SH-SY5Y (cell line): ENCODE data around the gene AMER1.

Experiments
- GATA2 ChIP-seq: IDR thresholded peaks from 2 replicates; pipeline ENCODE4 v1.6.1; 2011; ENCODE audit warnings: mild to moderate bottlenecking, low read depth, low read length
- GATA3 ChIP-seq: IDR thresholded peaks from 2 replicates; pipeline ENCODE4 v1.6.1; 2011; ENCODE audit warnings: low read depth, mild to moderate bottlenecking, low read length, moderate library complexity

AMER1 gene

DNA sequence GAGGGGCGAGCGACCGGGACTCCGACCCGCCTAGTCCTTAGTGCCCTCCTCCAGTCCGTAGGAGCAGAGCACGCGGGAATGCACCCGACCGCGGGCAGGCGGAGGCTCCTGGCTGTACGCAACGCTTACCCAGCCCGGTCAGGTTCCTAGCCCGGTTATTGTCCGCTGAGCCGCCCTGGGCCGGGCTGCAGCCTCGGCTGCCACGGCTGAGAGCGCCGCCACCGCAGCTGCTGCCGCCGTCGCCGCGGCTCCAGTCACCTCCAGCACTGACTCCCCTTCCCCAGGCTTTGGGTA lies at the start of gene AMER1:
AMER1 (minus strand) TSS at position 268 of the 294 bp plus-strand sequence. CDS start 12,422 bp downstream, outside the sequence.
- TF ChIP-seq GATA3 = no peak
- TF ChIP-seq GATA2 = no peak

DNA sequence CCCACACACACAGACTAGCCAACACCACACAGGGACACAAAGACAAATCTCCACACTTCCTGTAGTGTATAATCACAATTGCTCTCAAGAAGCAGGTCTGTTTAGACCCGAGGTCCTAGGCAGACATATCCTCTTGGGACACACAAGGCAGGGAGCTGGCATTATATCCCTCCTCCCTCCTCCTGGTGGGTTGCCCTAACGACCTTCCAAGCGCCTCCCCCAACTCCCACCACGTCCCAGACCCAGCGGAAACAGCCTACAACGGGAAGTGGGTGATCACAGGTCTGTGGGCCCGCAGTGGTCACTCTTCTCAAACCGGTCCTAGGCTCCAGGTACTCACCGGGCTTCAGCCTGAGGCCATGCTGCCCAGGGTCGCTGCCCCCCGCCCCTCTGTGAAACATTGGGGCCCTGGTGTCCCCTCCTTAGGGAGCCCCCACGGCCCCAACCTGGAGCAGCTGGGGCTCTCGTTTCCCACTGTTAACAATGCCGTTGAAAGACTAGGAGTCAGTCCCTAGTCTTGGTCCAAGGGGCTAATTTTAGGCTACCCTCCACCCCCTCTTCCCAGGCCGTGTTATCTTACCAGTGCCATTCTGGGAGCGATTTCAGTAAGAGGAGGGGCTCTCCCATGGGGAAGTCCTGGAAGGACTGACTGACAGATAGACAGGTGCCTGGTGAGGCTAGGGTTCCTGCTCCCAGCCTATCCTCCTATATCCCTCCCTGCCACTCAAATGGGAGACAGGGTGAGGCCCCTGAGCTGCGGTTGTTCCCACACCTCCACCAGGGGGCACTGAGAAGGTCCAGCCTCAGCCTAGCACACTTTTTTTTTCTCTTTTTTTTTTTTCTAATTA lies 24.8 kb upstream of the AMER1 start, which contains the start of gene ASB12:
ASB12 (minus strand) TSS at position 485 of the 848 bp plus-strand sequence. CDS start 4,957 bp downstream, outside the sequence.
- TF ChIP-seq GATA2 = no peak
- TF ChIP-seq GATA3 = no peak

DNA sequence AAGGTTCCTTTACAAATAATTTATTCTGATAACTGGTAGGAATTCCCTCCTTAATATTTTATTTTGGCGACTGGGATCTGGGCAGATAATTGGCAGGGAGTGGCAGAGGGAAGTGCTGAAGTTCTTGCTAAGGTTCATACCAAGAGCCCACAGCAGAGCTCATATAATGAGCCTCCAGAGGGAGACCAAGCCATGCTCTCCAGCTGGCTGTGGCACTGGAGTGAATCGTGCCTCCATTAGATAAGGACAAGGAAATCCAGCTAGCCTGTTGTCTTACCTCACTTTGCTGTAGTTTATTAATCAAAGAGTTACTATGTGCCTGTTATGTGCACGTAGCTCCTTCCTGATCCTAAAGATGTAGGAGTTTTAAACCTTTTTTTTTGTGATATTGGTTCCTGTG lies 23.6 kb upstream of the AMER1 start:
- TF ChIP-seq GATA3 = no peak
- no peak for TF ChIP-seq GATA2

DNA sequence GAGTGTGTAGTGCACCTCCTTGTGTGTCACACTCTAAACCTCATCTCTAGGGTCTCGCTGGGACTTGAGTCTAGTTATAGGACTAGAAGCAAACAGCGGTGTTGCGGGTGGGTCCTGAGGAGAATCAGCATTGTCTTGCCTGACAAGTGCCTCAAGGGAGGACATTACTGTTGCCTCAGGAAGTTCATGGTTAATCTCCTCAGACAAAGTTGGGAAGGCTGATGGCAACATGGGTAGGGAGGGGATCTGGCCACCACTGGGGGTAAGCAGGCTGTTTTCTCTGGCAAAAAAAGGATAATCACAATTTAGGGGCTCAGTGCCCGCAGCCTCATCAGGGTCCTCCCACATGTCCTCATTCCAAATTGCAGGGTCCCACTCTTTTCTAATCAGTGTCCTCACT lies 12.5 kb upstream of the AMER1 start:
- TF ChIP-seq GATA3 (no peak), GATA2 (no peak)

DNA sequence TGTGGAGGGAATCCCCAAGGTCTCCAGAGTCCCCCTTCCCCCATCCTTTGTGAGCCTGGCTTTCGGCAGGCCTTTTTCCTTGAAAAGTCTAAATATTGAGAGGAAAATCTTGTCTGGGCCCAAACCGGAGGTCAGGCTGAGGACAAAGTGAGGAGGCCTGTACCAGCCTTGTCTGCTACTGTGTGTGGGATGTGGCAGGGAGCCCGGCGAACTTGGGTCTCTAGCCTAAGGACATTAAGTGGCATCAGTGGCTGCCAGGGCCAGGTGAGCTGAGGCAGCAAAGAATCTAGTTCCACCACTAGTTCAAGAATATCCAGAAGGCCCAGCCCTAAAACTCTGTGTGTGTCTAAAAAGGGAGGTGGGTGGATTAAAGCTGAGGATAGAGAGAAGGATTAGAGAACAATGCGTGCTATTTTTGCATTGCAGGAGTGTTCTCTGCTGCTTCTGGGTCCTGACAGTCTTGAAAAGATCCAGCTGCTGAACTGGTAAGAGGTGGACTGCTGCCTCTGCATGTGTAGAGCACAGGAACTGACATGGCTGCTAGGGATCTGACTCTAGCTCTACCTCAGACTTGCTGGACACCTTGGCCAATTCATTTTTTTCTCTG lies 1.2 kb upstream of the AMER1 start:
- no peak for TF ChIP-seq GATA3
- TF ChIP-seq GATA2 = no peak

DNA sequence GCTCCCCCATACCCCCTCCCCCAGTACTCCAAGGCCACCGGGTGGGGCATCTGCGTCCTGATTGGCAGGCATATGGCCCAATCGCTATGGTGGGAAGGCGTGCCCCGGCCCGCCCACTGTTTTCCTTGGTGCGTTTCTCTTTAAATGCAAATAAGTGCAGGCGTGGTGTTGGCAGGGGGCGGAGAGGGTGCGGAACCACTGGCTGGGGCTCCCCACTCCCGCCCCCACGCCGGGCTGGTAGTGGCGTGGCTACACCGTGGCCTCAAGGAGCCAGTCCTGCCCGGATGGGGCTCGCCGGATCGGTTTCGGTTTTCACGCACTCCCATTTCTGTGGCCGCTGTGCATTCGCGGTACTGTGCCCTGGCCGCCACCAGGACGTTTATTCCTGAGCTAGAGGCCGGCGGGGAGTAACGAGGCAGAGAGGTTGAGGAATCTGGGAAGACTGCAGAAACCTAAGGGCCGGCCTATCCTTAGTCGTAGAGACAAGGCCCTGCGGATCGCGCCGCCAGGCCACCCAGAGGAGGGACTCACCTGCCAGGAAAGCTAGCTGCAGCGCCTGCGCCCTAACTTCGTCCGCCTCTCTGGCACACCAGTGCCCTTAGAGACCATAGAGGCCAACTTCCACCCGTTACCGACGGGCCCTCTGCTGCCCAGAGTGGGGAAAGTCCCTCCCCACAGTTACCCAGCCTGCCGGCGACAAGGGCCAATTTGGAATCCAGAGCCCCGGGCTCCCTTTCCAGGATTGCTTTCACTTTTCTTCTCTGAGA lies 410 bp upstream of the AMER1 start:
- TF ChIP-seq GATA3 (no peak), GATA2 (no peak)

DNA sequence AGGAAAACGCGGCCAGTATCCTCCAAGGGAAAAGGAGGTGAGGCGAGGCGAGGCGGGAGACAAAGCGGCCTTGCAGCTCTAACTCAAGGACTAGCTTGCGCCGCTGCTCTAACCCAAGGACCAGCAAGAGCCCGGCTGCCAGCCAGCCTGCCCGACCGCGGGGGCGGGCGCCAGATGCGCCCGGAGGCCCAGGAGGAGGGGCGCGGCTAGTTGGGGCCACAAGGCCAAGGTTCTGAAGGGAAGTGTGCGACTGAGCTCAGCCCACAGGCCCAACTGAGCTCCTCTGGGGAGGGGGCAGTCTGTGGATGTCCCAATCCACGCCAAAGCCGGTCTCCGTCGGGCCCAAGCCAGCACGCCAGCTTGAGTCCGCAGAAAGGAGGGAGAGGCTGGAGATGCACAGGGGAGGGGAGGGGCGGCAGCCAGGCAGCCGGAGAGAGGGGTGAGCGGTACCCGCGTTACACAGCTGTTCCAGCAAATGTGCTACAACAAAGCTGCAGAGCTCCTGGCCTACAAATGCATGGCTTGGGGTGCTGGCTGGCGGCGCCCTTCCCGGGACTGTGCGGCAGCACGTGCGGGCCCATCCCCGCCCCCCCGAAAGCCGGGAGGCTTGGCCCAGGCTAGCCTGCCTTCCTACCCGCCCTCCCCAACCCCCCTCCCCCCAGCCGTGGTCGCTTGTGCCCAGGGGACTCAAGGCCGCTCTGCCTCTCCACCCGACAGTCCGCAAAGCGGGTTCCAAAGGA lies 637 bp downstream of the AMER1 start:
- TF ChIP-seq GATA2 = no peak
- no peak for TF ChIP-seq GATA3

DNA sequence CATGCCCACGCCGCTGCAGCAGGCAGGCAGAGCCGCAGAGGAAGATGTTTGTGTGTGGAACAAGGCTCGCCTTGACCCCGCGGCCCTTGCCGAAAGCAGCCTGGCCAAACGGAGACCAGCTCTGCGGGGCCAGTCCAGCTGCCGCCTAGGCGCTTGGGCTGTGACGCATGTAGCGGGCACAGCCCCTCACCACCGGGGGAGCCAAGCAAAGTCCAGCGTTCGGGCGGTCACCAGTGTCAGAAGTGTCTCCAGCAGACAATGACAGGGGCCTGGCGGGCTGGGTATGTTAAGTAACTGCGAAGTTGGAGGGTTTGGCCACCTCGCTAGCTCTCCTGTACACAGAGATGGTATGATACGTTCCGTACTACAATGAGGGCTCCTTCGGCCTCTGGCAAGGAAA lies 1.3 kb downstream of the AMER1 start:
- TF ChIP-seq GATA3 (no peak), GATA2 (no peak)

DNA sequence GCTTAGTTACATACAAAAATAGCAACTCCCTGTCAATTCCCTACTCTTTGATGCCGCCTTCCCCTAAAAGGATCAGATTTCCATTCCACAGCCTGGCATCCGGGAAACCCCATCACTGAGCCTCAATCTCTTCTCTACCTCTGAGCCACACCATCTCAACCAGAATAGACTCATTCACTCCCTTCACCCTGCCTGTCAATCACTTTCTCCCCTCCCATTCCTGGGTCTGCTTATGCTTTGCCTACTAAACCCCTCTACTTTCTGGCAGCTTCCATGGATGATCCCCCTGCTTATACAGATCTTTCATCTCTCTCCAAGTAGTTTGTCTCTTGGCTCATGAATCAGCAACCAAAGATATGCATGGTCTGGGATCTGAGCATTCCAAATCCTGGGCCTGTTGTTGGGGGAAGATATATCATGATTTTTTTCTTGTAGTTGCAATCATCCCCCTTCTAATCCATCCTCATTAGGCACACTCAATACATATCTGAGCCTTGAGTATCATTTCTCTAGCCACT lies 2.6 kb downstream of the AMER1 start:
- no peak for TF ChIP-seq GATA3
- TF ChIP-seq GATA2 = no peak

DNA sequence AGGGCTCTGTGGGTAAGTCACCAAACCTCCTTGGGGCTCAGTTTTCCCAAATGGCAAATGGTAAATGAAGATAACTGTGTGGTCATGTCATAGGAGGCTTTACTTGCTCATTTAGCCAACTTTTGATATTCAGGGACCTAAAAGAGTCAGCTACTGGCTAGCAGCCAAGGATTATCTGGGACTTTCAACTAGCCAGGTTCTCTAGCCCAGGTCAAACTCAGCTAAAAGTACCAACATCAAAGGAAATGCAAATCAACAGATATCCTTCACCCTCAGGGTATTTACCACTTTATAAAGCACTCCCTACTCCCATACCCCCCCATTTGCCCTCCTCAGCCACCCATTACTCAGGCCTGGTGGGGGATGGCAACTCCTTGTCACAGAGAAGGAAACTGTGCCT lies 7.5 kb downstream of the AMER1 start:
- TF ChIP-seq GATA2 = no peak
- no peak for TF ChIP-seq GATA3

DNA sequence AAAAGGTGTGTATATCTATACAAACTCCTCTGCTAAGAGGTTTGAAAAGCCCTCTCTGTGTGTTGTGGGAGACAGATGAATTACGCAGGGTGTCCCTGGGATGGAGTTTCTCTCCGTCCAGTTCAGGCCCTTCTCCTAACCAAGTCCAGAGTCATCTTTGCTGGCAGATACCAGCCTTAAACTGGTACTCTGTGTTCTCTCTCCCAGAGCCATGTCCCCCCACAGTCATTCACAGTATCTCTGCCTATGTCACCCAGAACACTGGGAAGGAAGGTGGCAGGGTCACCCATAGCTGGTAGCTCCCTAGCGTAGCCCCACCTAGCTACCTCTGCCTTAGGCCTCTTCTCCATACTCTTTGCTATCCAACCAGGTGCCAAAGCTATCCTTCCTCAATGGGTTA lies 8.9 kb downstream of the AMER1 start:
- no peak for TF ChIP-seq GATA2
- no peak for TF ChIP-seq GATA3

DNA sequence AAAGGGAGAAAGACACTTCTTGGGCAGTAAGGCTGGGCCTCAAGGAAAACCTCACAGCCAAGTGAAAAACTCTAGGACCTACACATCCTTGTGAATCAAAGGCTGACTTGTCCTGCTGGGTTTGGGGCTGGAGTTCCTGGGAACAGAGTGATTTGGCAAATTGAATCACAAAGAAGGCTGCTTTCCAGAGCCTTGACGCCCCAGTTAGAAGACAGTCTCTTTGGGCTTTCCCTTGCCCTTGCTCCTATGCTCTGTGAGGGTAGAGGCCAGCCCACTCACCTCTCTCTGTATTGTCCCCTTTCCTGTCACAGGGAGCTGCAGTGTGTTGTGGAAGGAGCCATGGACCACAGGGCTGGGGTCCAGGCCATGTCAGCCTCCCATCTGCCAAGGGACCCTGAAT lies 9.6 kb downstream of the AMER1 start:
- TF ChIP-seq GATA2 (no peak), GATA3 (no peak)

DNA sequence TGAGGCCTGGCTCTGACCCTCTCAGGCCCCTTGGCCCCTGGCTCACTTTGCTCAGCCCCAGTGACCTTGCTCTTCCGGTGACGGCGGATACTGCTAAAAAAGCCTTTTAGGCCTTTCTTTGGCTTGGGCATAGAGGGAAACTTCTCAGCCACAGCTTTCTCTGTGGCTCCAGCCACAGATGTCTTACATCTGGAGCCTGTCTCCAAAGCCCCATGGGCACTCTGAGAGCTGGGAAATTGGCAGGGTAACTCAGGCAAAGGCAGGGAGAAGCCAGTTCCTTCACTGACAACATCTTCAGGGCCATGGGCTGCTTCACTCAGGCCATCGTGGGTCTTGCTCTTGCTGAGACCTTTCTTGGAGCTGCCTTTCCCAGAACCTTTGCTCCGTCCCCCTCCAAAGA lies 12.8 kb downstream of the AMER1 start:
- TF ChIP-seq GATA2 (no peak), GATA3 (no peak)

DNA sequence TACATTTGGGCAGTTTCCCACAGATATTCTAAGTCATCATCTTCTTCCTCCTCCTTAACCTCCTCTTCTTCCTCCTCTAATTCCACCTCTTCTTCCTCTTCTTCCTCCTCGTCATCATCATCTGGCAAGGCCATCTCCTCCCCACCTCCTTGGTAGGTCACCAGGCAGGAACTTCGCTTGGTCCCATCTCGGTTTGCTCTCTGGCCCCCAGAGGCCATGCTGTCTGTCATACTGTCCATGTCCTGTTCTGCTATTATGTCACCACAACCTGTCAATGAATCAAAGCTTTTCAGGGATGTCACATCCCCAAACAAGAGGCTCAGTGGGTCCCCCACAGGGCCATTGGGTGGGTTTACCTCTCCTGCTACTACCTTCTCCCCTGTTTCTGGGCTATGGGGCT lies 13.5 kb downstream of the AMER1 start:
- TF ChIP-seq GATA3 = no peak
- TF ChIP-seq GATA2 = no peak
